ENCODE results near the gene C16orf95.
A peak's percentile ranks its signal among the peaks of the same experiment; 100 is the strongest.

The C16orf95 gene

DNA sequence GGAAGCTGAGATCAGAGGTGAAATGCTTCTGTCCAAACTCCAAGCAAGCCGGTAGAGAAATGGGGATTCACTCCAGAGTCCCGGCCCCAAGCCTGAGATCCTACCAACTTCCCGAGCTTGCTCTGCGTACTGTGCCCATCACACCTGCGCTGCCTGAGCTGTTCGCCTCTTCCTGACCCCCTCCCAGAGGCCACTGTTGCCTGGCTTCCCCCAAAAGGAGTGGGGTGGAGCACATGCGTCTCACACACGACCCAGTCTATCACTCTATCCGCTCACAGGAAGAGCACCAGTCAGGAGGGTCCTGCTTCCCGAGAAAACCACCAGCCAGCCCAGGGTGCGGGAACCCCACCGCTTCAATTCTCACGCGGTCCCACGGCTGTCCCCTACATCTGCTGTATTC lies 13.5 kb upstream of the C16orf95 start:
- DNase-seq: no peak

DNA sequence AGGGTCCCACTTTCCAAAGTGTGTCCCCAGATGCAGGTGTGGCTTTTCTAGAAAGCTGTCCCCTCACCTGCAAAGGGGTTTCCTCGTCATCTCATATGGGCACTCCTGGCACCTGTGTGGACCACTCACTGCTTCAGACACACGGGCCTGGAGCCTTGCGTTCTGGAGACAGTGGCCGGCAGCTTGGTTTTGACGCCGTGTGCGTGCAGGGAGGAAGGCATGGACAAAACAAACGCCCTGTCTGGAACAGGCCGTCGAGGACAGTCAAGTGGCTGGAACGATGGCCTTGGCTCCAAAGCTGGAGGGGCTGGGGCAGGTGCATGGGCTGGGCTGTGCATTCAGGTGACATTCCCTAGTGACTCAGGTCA lies 13.0 kb upstream of the C16orf95 start:
- no peak for DNase-seq

DNA sequence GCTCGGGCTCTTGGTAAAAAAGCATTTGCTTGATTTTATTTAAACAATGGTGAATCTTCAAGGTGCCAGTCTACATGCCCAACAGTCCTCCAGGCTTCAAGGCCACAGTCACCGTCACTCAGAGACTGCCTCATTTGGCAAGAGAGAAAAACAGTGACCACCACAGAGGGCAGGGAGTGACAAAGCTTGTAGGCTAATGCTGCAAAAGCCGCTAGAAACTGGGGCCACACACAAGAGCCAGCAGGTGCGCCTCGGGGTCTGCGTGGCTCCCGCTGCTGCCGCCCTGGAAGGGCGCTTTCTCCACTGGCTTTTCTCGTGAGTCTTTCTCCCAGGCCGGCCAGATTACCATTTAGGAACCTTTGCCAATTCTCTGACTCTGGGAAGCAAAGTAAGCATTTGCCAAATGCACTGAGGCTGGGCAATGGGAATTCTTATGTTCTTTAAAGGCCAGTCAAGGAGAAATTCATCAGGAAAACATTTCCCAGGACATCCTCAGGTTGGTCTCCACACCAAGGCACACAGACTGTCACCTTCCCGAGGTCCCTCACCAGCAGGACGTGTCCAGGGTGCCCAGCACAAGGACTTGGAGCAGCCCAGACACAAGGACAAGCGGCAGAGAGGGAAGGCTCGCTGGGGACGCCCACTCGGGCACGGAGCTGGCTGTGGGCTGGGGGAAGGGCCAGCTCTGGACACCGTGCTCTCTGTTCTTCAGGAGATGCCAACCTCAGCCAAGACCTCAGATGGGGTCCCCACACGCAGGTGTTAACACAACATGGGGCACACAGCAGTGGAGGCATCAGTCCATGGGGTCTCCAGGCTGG lies 12.5 kb upstream of the C16orf95 start:
- DNase-seq: no peak

DNA sequence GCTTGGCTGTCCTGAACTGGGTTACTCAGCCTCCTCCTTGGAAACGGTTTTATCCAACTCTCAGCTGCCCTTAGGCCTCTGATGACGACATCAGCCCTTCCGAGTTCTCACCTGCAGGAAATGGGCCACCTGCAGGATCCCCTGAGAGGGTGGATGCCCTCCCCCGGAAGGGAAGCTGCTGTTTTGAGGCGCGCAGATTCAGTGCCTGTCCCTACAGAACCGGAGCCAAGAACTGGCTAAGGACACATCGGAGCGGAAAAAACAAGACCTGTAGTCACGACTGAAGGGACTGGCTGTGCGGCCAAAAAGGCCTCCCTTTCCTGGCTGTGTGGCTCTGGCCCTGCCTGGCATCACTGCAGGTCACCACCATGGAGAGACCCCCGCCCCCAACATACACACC lies 11.7 kb upstream of the C16orf95 start:
- no peak for DNase-seq

DNA sequence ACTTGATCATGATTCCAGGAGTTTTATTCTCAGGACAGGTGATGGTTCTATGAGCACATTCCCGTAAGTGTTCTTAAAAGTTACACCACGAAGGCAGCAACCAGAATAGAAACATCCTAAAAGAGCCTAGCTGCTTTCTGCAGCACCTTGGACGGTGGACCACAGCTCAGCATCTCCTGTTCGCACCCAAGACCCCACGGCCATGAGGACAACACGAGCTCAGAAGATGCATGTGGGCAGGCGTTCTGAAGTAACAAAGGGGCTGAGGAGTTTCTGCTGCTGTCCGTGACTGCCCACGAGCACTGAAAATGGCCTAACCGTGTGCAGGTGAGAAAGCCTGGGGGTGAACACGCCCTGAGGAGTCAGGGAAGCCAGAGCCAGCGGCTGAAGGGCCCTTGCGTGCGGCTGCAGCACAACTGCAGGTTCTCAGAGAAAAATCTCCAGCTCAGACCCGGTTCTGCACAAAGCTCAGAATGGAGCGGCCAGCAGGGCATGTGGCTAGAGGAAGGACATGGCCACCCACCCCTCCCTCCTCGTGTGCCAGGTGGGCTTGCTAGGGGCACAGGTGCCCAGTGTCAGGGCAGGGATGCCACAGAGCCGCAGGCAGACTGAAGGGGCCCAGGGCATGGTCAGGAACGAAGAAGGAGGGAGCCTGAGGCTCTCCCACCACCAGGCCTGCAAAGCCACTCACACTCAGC lies 10.8 kb upstream of the C16orf95 start:
- no peak for DNase-seq

DNA sequence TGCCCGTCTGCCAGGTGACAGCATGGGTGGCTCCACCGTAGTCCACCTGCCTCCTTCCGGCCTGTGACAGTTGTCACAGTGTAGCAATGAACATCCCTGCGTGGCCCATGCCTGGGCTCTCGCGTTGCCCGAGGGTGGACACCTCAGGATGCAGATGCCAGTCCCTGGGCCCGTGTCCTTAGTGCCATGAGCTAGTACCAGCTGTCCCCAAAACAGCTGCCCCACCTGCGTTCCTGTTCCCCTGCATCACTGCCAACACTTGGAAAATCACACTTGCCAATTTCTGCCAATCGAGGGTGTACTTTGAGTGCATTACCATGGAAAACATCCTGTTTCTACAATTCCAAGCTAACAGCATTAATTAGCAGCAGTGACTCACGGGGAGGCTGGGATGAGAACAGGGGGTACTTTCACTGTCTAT lies 9.0 kb upstream of the C16orf95 start:
- DNase-seq: no peak

DNA sequence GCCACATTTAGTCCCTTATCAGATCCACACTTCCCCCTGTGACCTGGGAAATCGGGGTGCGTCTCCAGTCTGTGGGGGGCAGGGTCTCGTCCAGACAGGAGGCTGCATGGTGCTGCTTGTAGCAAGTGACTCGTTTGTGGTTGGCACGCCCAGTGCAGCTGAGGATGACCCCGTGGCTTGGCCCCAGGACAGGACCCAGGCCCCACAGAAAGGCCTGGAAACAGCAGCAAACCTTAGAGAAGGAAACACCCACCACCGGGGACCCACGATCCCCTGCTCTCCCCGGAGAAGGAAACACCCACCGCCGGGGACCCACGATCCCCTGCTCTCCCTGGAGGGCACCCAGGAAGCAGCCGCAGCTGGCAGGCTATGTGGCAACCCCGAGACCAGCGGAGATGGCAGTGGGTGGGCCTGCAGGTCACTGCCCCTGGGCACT lies 8.2 kb upstream of the C16orf95 start:
- DNase-seq: no peak

DNA sequence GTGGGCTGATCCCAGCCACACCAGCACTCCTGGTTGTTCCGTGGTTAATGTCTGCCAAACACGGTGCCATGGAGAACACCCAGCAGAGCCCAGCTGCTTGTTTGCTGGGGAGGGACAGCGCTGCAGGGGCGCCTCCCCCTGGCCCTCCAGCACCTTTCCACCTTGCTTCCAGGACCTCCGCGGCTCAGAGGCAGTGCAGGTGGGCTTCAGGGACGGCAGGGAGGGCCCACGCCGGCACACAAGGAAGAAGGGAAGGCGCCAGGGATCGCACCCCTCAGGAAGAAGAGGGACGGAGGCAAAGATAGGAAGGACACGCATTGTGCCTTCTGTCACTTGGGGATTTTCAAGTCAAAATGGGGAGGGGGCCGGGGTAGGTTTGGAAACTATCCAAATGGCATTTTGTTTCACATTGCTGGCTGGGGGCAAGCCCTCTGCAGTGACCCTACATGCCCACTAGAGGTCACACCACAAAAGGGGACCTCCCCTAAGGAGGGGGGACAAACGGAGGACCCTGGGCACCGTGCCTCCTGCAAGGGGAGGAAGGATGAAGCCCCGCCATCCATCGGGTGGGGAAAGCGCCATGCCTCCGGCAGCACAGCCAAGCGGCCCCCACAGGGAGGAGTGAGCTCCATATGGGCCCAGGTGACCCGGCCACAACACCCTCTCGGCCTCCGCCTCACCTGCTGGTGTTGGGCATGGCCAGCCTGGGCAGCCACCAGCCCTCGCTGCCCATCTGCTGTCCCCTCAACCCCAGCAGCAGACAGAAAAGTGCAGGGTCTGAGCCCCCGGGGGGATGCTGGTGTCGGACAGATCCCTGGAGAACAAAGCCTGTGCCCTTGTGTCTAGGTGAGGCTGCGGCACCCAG lies 7.5 kb upstream of the C16orf95 start:
- DNase-seq: peak; percentile 56

DNA sequence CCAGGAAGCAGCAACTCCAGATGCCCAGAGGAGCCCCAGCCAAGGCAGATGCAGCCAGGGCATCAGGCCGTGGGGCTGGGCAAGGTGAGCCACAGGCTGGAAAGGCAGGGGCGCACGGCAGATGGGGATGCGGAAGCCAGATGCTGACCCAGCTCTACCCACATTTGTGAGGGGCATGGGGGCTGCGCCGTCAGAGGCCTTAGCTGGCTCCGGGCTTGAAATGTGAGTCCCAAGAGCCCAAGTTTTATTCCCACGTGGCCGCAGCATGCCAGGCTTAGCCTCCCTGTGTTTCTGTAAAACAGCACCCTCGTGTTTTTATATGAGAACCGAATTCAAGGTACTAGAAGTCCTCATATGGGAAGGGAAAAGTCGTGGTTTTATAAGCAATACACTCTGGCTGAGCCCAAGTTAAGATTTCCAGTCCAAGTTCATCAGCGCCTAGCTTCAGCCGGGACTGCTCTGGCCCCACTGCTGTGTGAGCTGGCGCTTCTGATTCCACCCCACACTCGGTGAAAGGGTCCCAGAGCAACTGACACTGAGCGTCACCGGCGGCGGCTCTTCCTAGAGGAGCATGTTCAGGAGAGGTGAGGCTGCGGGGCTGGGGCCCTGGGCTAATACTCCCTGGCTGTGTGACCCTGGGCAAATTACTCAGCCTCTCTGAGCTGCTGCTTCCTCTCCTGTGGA lies 6.7 kb upstream of the C16orf95 start:
- no peak for DNase-seq

DNA sequence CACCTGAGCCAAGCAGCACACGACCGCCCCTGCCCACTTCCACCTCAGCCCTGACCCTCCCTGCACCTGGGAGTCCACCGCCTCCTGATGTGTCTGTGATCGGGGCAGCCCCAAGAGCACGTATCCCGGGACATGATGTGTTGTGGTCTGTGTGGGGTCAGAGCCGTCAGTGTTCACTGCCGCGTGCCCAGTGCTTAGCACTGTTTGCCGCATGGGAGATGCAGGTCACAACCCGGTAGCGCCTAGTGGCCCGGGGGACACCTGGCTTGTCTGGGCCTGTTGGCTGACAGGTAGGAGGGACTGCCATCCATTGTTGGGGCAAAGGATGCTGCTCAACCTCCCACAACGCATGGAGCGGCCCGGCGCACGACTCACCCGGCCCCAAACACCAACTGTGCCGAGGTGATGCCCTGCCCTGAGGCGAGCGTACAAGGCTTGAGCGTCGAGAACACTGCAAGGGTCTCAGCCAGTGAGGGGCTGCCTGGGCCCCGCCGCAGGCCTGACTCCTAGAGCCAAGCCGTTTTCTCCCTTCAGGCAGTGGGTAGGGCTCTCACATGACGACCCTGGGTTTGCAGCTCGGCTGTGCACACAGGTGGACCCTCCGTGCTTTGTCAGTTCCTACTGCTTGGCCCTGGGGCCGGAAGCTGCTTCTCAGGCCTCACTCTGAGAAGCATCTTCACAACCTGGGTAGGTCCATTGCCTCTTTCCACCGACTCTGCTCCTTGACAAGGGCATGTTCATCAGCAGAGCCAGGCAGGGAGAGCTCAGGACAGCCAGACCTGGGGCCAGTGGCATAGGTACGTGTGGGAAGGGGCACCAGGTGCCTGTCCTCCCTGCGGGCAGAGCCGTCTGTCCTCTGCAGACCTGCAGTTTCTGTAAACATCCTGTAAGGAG lies 5.9 kb upstream of the C16orf95 start:
- DNase-seq: no peak

DNA sequence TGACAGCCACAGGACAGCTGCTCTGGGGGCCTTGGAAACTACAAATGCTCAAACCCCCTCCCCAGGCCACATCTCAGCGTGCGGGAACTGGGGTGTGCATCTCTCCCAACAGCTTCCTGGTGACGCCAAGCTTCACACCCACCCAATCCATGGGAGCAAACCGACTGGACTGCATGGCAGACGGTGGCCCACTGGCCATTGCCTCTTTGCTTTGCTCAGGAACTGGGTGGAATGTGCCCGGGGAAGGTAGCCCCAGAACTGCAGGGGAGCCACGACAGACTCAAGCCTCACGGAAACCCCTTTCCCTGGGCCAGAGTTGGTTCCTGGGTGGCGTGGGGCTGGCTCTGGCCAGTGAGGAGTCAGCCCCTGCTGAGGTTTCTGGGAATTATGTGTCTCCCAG lies 5.2 kb upstream of the C16orf95 start:
- DNase-seq: no peak

DNA sequence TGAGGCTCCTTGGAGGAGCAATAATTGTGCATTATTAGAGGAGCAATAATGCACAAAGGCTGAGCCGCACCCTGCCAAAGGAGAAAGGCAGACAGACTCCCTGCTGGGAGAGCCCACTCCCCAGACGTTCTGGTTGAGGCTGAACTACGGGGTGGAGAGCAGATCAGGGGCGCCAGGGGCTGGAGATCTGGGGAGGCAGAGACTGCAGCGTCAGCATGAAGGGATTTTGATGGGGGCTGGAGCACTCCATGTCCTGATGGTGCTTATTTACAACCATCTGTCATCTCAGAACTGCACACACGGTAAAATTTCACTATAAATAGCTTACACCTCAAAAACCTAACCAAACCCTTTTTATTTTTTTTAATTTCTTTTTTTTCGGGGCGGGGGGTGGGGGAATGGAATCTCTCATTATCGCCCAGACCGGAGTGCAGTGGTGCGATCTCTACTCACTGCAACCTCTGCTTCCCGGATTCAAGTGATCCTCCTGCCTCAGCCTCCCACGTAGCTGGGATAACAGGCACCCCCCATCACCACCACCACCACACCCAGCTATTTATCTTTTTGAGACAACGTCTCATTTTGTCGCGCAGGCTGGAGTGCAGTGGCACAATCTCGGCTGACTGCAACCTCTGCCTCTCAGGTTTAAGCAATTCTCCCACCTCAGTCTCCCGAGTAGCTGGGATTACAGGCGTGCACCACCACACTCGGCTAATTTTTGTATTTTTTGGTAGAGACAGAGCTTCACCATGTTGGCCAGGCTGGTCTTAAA lies 4.3 kb upstream of the C16orf95 start:
- no peak for DNase-seq

DNA sequence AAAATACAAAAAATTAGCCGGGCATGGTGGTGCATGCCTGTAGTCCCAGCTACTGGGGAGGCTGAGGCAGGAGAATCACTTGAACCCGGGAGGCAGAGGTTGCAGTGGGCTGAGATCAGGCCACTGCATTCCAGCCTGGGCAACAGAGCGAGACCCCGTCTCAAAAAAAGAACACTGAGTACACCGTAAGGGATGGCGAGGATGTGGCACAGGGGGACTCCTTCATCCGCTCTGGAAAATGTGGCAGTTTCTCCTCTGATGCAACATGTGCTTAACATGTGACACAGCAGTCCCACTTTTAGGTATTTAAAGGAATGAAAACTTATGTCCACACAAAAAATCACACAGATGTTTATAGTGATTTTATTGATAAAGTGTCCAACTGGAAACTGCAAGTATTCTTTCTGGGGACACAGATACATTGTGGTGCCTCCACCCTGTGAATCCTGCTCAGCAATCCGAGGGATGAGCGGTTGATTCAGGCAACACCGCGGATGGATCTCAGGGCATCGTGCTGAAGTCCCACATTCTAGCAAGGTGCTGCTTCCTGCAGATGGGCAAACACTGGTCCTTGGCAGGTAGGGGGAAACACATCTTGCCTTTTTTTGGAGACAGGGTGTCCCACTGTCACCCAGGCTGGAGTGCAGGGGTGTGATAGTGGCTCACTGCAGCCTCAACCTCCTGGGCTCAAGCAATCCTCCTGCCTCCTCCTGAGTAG lies 3.5 kb upstream of the C16orf95 start:
- DNase-seq: no peak

DNA sequence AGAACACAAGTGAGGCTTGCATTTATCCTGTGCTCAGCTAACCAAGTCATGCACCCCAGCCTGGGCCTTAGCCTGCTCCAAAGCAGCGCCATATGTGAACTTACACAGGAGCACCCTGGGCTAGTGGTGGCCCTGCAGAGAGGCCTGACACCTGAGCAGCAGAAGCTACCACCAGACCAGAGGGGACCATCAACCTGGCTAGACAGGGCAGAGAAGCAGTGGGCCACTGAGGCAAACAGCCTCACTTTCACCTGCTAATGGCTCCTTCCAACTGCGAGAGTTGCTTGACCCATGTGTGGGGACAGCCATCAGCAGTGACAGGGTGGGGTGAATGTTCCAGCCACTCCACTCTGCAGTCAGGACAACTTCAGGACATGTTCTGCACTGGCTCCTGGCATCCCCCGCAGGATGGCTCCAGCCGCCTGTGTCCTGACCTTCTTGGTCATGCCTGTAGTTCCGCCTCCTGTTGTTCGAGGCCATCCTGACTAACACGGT lies 2.9 kb upstream of the C16orf95 start:
- no peak for DNase-seq

DNA sequence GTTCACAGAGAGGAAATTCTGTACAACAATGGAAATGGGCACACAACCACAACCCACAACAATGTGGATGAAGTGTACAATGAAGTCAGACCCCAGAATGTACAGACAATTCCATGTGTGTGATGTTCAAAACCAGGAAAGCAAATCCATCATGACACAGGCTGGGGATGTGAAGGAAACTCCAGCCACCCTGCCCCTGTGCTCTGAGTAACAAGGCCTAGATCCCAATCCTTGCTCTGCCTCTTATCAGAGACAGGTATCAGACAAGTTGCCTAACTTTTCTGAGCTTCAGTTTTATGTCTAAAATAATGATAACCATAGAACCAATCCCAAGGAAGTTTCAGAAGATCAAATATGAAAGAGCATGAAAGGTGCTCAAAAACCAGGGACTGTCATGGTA lies 1.8 kb upstream of the C16orf95 start:
- DNase-seq: no peak

DNA sequence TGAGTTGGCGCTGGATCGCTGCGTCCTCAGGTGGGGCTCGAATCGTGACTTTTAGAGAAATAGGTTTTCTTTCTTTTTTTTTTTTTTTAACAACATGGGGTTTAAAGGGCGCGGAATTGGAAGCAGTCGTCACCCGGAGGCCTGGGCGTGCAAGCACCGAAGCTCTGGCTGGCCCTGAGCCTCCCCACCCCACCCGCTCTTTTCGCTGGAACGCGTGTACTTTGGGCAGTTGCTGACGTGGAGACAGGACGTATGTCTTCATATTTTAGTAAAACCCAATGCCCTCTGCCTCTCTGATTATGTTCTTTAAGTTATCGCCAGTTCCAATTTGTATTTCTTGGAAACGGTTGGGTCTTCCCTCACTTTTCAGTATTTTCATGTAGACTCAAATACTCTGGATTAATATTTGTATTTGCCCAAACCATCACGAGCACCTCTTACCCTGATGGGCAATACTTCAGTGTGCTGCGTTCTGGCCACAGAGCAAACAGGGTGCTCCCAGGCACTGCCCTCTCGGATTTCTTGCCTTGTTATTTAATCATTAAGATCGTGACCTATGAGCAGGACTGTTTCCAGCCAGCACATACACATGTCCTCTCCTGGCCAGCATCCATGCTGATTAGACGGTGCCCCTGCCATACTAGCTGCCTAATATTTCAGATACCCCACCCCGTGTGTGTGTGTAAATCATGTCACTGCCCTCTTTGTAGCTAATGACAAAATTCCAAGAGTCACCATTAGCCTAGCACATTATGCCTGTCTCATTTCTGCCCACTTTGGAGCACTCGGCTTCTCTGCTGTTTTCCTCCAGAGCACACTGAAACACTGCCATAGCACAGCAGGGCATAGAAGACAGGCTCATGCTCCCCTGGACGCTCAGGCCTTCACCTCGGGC lies 805 bp upstream of the C16orf95 start:
- peak; percentile 80 for DNase-seq

DNA sequence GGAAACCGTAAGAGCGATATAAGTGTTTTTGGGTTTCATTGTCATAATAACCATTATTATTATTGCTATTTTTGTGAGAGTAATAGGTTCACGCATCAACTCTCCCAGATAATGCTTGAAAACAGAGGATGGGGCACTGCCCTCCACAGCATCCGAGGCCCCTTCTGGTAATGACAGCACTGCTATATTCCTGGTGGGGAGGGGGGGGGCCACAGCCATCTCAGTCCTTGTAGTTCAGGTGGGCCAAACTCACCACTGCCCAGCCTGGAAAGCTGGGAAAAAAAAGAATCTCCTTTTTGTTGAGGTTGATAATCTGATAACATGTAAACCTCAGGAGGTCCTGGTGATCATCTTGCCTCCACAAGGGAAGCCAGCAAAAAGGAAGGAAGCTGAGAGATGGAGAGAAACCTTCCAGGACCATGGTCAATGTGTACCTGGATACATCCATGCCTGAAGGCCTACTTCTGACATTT lies 706 bp downstream of the C16orf95 start:
- no peak for DNase-seq

DNA sequence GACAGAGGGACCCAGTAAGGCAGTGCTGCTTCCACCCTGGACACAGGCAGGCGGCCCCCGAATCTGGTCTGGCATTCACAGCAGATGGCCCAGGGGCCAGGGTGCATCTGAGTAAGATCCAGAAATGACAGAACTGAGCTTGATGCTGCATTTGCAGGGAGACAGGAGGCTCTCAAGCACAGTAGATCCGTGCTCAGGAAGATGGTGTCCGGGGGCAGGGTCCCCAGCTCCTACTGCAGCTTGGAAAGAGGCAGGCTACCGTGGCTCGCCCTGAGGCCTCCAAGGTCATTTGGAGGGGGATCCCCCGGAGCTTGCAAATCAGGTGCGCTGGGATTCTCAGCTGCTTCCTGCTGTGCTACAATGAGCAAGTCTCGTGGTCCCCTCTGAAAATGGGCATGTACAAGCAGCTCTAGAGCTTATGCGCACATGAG lies 2.2 kb downstream of the C16orf95 start:
- no peak for DNase-seq

DNA sequence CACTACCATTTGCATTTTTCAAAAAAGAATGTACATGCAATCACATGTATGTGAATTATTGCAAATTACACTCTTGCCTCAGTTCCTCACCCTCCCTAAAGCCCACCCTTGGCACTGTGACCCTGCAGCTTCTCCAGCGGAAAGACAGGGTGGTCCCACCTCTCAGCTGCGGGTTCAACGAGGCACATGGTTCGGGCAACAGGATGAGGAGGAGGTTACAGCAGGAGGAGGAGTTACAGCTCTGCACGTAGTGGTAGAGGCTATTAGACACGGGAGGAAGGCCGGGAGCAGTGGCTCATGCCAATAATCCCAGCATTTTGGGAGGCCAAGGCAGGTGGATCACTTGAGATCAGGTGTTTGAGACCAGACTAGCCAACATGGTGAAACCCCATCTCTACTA lies 5.2 kb downstream of the C16orf95 start:
- no peak for DNase-seq

Measured in femur (tissue), 1 donor.